Raji (cell line): Measurements from ENCODE around the gene ZDHHC11.

ENCODE experiments used
- POLR2A ChIP-seq: IDR thresholded peaks from 2 replicates; pipeline ENCODE4 v1.6.1; 2011; ENCODE audit warnings: low read depth, low read length, control low read depth; ENCODE audit not compliant: insufficient read depth

The ZDHHC11 gene

GRCh38 chr5:865771-866170 is 15.0 kb upstream of the ZDHHC11 start:
- TF ChIP-seq POLR2A, result no peak

- TF ChIP-seq POLR2A, result no peak
Observed at GRCh38 chr5:865168-865521, 14.4 kb upstream of the ZDHHC11 start.

- no peak for TF ChIP-seq POLR2A
Observed at GRCh38 chr5:864492-865167, 13.8 kb upstream of the ZDHHC11 start.

GRCh38 chr5:863244-863805 is 12.5 kb upstream of the ZDHHC11 start:
- no peak for TF ChIP-seq POLR2A

- no peak for TF ChIP-seq POLR2A
Observed at GRCh38 chr5:862367-863243, 11.8 kb upstream of the ZDHHC11 start.

GRCh38 chr5:861442-862366 is 10.9 kb upstream of the ZDHHC11 start:
- TF ChIP-seq POLR2A, result no peak

- TF ChIP-seq POLR2A, result no peak
Observed at GRCh38 chr5:860506-861150, 9.8 kb upstream of the ZDHHC11 start.

GRCh38 chr5:859798-860296 is 9.1 kb upstream of the ZDHHC11 start:
- no peak for TF ChIP-seq POLR2A

GRCh38 chr5:859391-859790 is 8.6 kb upstream of the ZDHHC11 start:
- no peak for TF ChIP-seq POLR2A

GRCh38 chr5:858726-859125 is 7.9 kb upstream of the ZDHHC11 start:
- TF ChIP-seq POLR2A, result no peak

GRCh38 chr5:856531-857425 is 6.0 kb upstream of the ZDHHC11 start:
- no peak for TF ChIP-seq POLR2A

- no peak for TF ChIP-seq POLR2A
Observed at GRCh38 chr5:855771-856530, 5.2 kb upstream of the ZDHHC11 start.

GRCh38 chr5:854966-855743 is 4.4 kb upstream of the ZDHHC11 start:
- TF ChIP-seq POLR2A, result no peak
